Measurements from ENCODE around the gene SYCP2L.
"Not testable (repeated sequence)": the region's sequence is repeated elsewhere in the genome, so short reads cannot be mapped to it uniquely, and the experiment has no call there.

SYCP2L gene

DNA sequence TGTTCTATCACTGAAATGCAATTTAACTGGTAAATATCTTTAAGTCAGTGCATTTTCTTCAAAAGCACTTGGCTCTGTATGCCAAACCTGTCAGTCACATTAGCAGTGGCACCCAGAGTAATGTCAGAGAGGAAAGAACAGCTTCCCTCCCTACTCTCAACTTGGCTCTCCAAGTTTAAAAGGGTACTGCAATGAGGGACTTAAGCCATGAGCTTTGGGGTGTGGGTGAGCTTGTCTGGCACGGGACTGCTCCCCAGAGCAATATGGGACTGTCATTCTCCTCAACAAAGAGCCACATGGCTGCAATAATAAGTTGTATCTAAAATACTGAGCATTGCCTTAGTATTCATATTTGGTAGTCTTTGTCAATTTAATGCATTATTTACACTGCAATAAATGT, 9.0 kb upstream of the SYCP2L start:
- in situ Hi-C loops (cut with MboI; ENCODE audit: low sequenced_read_pairs): no loop called here

DNA sequence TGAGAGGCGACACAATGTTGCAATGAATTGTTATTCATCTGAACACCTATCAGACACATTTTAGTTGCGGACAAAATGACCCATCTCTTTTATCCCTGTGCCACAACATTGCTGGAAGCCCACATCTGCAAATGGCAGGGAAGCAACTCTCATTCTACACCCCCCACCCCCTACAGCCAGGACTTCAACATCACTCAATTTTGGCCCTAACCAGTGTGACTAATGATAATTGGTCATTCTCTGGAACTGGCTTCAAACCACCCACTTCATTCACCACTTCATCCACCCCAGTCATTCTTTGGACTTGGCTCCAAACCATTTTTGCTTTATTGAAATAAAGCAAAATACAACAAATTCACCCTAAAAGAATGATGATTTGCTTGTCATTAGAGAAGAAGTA, 6.5 kb upstream of the SYCP2L start:
- in situ Hi-C loops (cut with MboI; ENCODE audit: low sequenced_read_pairs): no loop called here

DNA sequence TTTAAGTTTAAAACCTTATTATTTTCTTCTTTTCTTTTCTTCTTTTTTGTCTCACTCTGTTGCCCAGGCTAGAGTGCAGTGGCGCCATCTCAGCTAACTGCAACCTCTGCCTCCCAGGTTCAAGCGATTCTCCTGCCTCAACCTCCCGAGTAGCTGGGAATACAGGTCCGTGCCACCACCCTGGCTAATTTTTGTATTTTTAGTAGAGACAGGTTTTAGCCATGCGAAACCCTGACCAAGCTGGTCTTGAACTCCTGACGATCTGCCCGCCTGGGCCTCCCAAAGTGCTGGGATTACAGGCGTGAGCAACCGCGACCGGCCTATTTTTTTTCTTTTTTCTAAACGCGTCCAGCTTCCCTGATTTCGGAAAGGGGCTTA, 4.6 kb upstream of the SYCP2L start:
- in situ Hi-C loops (cut with MboI; ENCODE audit: low sequenced_read_pairs): not testable (repeated sequence)

DNA sequence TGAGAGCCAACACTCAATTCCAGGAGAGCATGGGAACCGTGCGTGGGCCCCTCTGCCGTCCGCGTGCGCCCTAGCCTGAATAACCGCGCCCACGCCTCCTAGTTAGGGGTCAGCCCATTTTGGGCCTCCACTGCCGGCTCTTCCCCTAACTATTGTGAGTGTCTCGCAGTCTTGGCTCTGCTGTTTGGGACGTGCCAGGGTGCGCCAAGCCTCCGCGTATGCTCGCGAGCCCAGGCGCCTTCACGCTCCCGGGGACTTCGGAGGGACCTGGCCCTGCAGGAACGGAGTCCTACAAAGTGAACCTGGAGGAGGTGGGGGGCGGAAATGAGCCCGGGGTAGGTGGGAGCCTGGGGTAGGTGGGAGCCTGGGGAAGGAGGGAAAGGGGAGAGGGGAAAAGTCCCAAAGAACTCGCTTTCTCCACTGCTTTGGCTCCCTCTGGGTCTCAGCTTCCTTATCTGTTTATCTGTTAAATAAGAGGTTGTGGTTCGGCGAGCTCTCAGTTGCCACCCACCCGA, 4.1 kb upstream of the SYCP2L start:
- in situ Hi-C loops (cut with MboI; ENCODE audit: low sequenced_read_pairs): no loop called here

DNA sequence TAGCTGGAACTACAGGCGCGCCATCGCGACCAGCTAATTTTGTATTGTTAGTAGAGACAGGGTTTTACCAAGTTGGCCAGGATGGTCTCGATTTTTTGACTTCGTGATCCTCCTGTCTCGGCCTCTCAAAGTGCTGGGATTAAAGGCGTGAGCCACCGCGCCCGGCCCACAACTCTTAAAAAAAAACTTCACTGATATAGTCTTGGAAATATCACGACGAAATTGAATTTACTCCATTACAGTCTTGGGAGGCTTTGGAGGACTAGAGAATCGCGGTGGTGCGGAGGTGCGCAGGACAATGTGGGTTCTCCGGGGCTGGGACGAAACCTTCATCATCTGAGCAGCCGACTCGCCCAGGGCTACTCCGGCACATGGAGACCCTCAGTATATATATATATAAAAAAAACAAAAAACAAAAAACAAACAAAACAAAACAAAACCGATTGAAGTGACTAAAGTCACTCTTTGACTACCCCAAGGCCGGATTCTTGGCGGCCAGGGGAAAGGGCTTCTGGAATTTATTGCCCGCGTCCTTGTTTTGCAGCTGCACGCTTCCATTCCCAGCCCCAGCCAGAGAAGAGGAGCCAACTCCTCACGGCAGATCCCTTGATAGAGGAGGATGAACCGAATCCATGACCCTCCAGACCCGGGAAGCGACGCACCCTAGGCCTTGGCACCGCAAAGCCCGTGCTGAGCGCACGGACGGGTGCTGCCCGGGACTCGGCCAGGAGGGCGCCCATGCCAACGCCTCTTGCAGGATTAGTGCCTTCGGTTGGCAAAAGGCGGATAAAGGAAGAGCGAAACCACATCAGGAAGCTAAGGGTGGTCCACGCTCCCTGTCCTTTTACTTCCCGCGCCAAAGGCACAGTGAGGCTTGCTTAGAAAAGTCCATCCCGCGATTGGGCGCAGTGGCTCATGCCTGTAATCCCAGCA, 3.3 kb upstream of the SYCP2L start:
- in situ Hi-C loops (cut with MboI; ENCODE audit: low sequenced_read_pairs): no loop called here

DNA sequence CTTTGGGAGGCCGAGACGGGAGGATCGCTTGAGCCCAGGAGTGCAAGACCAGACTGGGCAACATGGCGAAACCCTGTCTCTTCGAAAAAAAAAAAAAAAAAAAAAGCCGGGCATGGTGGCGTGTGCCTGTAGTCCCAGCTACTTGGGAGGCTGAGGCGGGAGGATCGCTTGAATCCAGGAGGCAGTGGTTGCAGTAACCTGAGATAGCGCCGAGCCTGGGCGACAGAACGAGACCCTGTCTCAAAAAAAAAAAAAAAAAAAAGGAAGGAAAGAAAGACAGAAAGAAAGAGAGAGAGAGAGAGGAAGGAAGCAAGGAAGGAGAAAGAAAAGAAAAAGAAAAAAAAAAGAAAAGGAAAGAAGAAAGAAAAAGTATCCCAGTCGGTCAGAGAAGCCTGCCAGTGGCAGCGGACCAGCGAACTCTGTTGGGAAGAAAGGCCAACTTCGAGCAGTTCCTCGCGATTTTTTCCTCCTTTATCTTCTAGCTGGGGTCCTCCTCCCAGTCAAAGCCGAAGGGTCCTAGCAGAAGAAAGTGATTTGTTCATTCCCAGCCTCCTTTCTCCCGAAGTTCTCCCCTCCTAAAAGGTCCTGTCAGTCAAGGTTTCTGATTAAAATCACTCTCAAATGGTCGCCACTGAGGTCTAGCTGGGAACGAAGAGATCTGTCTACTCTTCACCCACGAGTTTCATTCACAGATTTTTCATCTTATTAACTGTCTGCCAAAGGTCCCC, 2.4 kb upstream of the SYCP2L start:
- in situ Hi-C loops (cut with MboI; ENCODE audit: low sequenced_read_pairs): no loop called here

DNA sequence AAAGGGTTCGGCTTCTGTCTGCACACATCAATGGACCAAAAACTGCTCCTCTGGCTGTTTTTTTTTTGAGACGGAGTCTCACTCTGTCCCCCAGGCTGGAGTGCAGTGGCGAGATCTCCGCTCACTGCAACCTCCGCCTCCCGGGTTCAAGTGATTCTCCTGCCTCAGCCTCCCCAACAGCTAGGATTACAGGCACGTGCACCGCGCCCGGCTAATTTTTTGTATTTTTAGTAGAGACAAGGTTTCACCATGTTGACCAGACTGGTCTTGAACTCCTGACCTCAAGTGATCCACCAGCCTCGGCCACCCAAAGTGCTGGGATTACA, 524 bp upstream of the SYCP2L start:
- in situ Hi-C loops (cut with MboI; ENCODE audit: low sequenced_read_pairs): not testable (repeated sequence)

DNA sequence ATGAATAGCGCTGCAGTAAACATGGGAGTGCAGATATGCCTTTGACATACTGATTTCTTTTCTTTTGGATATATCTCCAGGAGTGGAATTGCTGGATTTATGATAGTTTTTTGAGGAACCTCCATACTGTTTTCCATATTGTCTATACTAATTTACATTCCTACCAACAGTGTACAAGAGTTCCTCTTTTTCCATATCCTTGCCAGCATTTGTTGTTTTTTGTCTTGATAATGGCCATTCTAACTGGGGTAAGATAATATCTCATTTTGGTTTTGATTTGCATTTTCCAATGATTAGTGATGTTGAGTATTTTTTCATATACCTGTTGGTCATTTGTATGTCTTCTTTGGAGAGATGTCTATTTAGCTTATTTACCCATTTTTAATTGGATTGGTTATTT, 3.3 kb downstream of the SYCP2L start:
- in situ Hi-C loops (cut with MboI; ENCODE audit: low sequenced_read_pairs): no loop called here

DNA sequence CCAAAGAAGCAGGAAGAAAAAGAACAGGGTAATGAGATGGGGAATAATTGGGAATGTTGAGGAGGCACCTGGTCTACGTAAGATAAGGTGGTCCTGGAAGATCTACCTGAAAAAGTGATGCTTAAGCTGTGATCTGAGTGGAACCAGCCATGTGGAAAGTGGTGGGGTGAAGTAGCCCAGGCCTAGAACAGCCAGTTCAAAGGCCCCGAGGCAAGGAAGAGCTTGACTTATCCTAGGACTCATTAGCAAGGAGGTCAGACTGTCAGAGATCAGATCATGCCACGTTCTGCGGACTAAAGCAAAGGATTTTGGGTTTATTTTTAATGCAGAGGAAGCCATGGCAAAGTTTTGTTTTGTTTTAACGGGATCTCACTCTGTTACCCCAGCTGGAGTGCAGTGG, 5.1 kb downstream of the SYCP2L start:
- in situ Hi-C loops (cut with MboI; ENCODE audit: low sequenced_read_pairs): no loop called here

DNA sequence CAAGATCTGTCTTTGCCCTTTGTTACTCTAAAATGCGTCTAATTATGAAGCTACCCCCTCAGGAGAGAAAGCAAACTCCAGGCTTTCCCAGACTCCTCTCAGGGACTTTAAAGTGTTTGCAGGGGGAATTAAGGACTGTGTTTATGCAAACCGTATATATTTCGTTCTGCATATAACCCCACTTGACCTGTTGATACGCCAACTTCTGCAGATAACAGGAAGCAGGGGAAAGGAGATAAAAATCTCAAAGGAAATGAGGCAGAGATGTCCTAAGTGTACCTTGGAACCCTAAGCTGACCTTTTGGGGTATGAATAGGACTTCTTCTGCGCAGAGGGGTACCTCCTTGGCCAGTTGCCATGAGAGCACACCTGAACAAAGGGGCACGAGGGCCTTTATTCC, 8.1 kb downstream of the SYCP2L start:
- in situ Hi-C loops (cut with MboI; ENCODE audit: low sequenced_read_pairs): no loop called here

DNA sequence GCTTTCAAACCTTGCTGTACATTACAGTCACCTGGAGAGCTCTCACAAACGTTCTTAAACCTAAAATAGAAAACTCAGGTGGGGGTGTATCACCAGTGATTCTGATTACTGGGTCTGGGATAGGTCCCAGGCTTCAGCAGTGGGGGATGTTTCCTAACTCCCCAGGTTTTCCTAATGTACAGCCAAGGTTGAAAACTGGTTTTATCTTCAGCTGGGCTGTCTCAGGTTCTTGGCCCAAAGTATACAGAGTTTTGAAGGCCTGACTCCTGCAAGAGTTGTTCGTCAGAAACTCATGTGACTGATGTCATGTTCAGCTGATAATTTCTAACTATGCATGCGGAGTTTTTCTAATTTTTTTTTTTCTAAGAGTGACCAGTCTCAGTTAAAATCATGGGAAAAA, 9.8 kb downstream of the SYCP2L start:
- in situ Hi-C loops (cut with MboI; ENCODE audit: low sequenced_read_pairs): no loop called here

DNA sequence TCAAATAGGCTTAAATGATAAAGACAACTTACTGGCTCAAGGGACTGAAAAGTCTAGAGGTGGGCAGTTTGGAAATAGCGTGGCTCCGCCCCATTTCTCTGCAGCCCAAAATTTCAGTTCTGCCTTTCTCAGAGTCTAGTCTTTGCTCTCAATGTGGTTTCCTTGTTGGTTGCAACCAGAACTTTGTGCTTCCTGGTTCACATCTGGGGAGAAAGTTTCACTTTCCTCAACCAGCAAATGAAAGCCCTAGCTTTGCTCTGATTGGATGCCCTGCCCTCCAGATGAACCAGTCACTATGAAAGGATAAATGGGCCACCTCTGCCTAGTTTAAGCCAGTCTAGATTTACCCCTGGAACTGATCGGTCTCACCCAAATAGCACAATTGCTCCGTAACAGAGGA, 14.9 kb downstream of the SYCP2L start:
- in situ Hi-C loops (cut with MboI; ENCODE audit: low sequenced_read_pairs): no loop called here

DNA sequence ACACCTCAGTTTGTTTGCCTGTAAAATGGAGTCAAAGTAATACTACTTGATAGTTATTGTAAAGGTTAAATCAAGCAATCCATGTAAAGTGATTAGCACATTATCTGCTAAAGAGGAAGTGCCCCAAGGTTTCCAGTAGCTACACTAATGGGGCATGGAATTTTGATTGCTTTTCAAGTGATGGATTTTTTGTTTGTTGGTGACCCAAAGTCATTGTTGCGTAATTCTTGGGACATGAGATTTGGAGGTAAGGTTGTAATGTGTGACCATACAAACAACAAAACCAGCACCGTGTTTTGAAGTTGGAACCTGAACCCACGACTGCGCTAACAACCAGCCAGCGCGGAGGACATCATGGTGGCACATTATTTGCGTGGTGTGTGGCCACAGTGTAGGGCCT, 17.2 kb downstream of the SYCP2L start:
- in situ Hi-C loops (cut with MboI; ENCODE audit: low sequenced_read_pairs): no loop called here

DNA sequence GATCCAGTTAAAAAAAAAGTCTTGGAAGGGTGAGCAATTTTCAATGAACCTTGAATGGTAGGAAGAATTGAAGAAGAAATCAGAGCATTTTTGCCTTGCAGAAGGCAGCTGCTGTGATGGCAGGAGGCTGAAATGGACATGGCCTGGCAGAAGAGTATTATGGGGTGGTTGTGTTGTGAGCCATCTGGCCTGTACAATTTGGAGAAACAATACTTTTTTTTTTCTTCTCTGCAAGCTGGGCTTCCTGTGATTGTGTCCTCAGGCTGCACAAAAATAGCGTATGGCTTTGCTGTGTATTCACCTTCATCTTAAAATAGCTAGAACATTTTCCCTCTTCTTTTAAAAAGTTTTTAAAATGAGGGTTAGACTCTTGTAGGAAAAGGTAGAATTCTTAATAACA, 21.4 kb downstream of the SYCP2L start:
- in situ Hi-C loops (cut with MboI; ENCODE audit: low sequenced_read_pairs): no loop called here

DNA sequence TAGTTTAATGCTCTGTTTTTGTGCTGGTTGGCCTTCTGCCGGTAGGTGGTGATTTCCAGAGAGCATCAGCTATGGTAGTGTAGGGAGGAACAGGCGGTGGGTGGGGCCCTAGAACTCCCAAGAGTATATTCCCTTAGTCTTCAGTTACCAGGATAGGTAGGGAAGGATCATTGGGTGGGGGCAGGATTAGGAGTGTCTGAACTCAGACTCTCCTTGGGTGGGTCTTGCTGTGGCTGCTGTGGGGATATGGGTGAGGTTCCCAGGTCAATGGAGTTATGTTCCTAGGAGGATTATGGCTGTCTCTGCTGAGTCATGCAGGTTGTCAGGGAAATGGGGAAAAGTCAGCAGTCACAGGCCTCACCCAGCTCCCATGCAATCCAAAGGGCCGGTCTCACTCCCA, 32.7 kb downstream of the SYCP2L start:
- in situ Hi-C loops (cut with MboI; ENCODE audit: low sequenced_read_pairs): not testable (repeated sequence)

DNA sequence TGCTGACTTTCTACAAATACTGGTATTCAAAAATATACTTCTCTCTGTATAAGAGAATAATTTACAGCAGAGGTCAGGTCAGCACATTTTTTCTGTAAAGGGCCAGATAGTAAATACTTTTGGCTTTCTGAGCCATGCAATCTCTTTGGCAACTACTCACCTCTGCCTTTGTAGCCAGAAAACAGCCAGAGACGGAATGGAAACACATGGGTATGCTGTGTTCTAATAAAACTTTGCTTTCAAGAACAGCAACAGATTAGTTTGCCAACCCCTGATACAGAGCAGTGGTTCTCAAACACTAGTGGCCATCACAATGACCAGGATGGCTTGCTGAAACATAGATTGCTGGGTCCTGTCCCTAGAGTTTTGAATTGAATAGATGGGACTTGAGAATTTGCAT, 46.3 kb downstream of the SYCP2L start:
- in situ Hi-C loops (cut with MboI; ENCODE audit: low sequenced_read_pairs): no loop called here

DNA sequence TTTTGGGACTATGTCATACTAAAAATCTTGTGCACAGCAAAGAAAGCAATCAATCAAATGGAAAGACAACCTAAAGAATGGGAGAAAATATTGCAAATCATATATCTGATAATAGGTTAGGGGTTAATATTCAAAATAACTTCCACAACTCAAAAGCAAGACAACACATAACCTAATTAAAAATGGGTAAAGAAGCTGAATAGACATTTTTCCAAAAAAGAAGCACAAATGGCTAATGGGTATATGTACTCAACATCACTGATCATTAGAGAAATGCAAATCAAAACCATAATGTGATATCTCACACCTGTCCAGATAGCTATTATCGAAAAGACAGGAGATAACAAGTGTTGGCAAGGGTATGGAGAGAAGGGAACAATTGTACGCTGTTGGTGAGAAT, 53.0 kb downstream of the SYCP2L start:
- in situ Hi-C loops (cut with MboI; ENCODE audit: low sequenced_read_pairs): no loop called here

DNA sequence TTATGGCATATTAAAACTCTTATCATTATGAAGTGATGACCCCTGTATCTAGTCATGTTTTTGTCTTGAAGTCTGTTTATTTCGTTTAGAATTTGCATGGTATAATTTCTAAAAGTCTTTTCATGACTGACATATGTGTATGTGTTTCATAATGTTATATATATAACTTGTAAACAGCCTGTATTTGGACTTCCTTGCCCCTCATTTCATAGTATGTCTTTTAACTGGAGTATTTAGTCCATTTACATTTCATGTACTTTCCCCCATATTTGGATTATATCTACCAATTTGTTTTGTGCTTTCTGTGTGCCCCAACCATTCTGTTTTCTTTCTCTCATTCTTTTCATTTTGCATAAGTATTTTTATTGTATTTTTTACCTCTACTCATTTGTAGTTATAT, 59.0 kb downstream of the SYCP2L start:
- in situ Hi-C loops (cut with MboI; ENCODE audit: low sequenced_read_pairs): no loop called here

DNA sequence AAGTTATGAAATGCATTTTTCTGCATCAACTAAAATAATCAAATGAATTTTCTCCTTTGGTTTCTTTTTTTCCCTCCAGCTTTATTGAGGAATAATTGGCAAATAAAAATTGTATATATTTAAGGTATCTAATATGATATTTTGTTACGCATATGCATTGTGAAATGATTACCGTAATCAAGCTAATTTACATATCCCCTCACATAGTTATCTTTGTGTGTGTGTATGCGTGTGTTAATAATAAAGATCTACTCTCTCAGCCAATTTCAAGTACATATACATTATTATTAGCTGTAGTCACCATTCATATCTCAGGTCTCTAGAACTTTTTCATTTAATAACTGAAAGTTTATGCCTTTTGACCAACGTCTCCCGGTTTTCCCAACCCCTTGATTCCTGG, 61.1 kb downstream of the SYCP2L start:
- in situ Hi-C loops (cut with MboI; ENCODE audit: low sequenced_read_pairs): no loop called here

DNA sequence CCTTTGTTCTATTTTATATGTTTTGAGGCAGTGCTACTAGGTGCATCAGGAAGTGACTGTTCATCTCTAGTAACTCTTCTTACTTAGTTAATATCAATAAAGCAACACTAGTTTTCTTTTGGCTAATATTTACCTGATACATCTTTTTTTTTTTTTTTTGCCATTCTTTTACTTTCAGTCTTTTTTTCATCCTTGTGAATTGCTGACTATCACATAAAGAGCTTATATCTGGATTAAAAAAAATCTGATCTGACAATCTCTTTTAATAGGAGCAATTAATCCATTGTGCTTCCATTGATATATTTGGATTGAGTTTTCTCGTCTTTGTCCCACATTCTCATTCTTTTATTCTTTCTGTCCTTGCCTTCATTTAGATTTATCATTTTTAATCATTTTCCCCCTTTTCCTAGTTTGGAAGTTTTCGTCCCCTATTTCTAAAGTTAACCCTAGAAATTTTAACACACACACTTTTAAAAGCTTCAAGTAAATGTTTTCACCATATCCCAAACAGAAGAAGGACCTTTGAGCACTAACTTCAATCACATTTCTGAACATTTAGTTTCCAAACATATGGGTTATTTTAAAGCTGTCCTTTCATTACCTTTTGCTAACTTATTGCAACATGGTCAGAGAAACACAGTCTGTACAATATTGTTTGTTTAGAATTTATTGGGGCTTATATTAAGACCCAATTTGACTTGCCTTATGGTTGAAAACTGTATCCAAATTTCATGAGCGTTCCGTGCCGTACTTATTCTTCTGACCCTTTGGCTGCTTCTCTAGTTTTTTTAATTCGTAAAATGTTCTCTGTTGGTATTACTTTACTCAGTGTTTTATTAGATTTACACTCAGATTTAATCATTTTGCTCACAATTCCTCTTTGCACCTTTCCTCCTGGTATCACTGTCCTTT, 63.0 kb downstream of the SYCP2L start:
- in situ Hi-C loops (cut with MboI; ENCODE audit: low sequenced_read_pairs): no loop called here

DNA sequence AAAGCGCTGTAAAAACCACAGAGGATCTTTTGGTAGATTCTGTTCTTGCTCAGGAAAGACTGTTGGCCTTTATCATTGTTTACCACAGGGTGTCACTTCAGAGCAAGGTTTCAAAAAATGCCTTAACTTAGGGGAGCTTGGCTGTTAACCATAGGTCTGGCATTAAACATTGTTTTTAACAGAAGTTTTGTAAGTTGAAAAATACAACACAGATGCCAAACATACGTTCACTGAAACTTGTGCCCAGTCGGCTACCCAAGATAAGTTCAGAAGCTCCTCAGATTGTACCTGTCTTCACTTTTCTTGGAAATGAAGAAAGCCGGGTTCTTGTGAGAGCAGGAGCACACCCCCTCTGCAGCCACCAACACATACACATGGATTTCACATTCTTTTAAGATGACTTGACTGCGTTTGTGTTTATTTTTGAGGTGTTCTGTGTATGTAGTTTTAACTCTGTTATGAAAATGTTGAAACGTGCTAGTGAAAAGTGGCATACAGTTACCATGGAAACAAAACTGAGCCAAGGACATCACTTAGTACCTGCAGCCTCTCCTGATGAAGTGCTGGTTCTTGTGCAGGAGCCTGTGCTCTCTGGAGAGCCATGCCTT, 64.9 kb downstream of the SYCP2L start:
- in situ Hi-C loops (cut with MboI; ENCODE audit: low sequenced_read_pairs): no loop called here
